Endothelial cell (in vitro differentiated cells): ENCODE data around the gene ZNF451. TPM values are rescaled to one million over a fixed set of nuclear protein-coding genes. Genes with fewer than 3 reads are reported as not detected.
A peak's percentile ranks its signal among the peaks of the same experiment; 100 is the strongest.

ENCODE experiments used
- DNase-seq: peaks from one replicate; pipeline ENCODE4 v3.0.0; 2021; ENCODE audit warnings: low spot score
- H3K27ac Mint-ChIP-seq: one replicate; pipeline ENCODE4 v1.8.0; 2021; ENCODE audit warnings: mixed read lengths, inconsistent platforms; ENCODE audit not compliant: unreplicated experiment
- H3K27me3 Mint-ChIP-seq: one replicate; pipeline ENCODE4 v1.8.0; 2021; ENCODE audit warnings: mild to moderate bottlenecking, moderate library complexity, mixed read lengths, inconsistent platforms; ENCODE audit not compliant: unreplicated experiment
- H3K36me3 Mint-ChIP-seq: one replicate; pipeline ENCODE4 v1.8.0; 2021; ENCODE audit warnings: mild to moderate bottlenecking, low read depth, mixed read lengths, inconsistent platforms; ENCODE audit not compliant: unreplicated experiment
- H3K4me1 Mint-ChIP-seq: one replicate; pipeline ENCODE4 v1.8.0; 2021; ENCODE audit warnings: mild to moderate bottlenecking, mixed read lengths, inconsistent platforms; ENCODE audit not compliant: unreplicated experiment
- H3K4me3 Mint-ChIP-seq: one replicate; pipeline ENCODE4 v1.8.0; 2021; ENCODE audit warnings: mild to moderate bottlenecking, mixed read lengths, inconsistent platforms; ENCODE audit not compliant: unreplicated experiment
- H3K9me3 Mint-ChIP-seq: one replicate; pipeline ENCODE4 v1.8.0; 2021; ENCODE audit warnings: mixed read lengths, inconsistent platforms; ENCODE audit not compliant: unreplicated experiment
- total RNA-seq: library from RNA; stranded (reverse); fragmentation: NEBNext Ultra II Directional; extraction: Animal tissue kit (Norgen Biotek cat#: 25700); gene quantifications from one replicate; pipeline ENCODE4 v1.2.1, GENCODE V29; 2021; ENCODE audit not compliant: unreplicated experiment
- TF ChIP-seq, protein P1 (sequence below): fragments of 200-600 bp; sonication (generic); IDR thresholded peaks from one replicate; pipeline ENCODE4 v1.5.0; 2021; ENCODE audit warnings: antibody characterized with exemption; ENCODE audit not compliant: unreplicated experiment

ZNF451 gene
- total RNA-seq, 1 donor from 2014 or later, result 129 TPM

GRCh38 chr6:57048577-57048976 is 41.4 kb upstream of the ZNF451 start:
- Mint-ChIP-seq H3K27me3 (peaks cover 5% of the 10 kb centered on the region), H3K36me3 (peaks cover 29% of the 10 kb centered on the region)
- TF ChIP-seq, protein P1, sequence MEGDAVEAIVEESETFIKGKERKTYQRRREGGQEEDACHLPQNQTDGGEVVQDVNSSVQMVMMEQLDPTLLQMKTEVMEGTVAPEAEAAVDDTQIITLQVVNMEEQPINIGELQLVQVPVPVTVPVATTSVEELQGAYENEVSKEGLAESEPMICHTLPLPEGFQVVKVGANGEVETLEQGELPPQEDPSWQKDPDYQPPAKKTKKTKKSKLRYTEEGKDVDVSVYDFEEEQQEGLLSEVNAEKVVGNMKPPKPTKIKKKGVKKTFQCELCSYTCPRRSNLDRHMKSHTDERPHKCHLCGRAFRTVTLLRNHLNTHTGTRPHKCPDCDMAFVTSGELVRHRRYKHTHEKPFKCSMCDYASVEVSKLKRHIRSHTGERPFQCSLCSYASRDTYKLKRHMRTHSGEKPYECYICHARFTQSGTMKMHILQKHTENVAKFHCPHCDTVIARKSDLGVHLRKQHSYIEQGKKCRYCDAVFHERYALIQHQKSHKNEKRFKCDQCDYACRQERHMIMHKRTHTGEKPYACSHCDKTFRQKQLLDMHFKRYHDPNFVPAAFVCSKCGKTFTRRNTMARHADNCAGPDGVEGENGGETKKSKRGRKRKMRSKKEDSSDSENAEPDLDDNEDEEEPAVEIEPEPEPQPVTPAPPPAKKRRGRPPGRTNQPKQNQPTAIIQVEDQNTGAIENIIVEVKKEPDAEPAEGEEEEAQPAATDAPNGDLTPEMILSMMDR, result no peak

GRCh38 chr6:57063847-57064246 is 26.1 kb upstream of the ZNF451 start:
- Mint-ChIP-seq H3K9me3 (no peaks in the 10 kb centered on the region), H3K4me1 (peaks cover 6% of the 10 kb centered on the region), H3K27ac (no peak overlapping the region), H3K4me3 (no peak overlapping the region), H3K36me3 (peaks cover 17% of the 10 kb centered on the region), H3K27me3 (peaks cover 1% of the 10 kb centered on the region)
- TF ChIP-seq, protein P1, result no peak
- DNase-seq, result no peak

More at GRCh38 chr6:57048577-57048976, 41.4 kb upstream of the ZNF451 start:
- Mint-ChIP-seq H3K27ac (peak overlapping the region; percentile 86), H3K9me3 (no peaks in the 10 kb centered on the region), H3K4me1 (peaks cover 29% of the 10 kb centered on the region), H3K4me3 (peak overlapping the region; percentile 88)
- no peak for DNase-seq

GRCh38 chr6:57064809-57065208 is 25.2 kb upstream of the ZNF451 start:
- no peak overlapping the region for H3K27ac Mint-ChIP-seq
- H3K4me3 Mint-ChIP-seq, result no peak overlapping the region
- H3K27me3 Mint-ChIP-seq, result peaks cover 1% of the 10 kb centered on the region
- peaks cover 6% of the 10 kb centered on the region for H3K4me1 Mint-ChIP-seq
- no peaks in the 10 kb centered on the region for H3K9me3 Mint-ChIP-seq
- H3K36me3 Mint-ChIP-seq, result peaks cover 17% of the 10 kb centered on the region
- TF ChIP-seq, protein P1, result no peak
- no peak for DNase-seq

DNA sequence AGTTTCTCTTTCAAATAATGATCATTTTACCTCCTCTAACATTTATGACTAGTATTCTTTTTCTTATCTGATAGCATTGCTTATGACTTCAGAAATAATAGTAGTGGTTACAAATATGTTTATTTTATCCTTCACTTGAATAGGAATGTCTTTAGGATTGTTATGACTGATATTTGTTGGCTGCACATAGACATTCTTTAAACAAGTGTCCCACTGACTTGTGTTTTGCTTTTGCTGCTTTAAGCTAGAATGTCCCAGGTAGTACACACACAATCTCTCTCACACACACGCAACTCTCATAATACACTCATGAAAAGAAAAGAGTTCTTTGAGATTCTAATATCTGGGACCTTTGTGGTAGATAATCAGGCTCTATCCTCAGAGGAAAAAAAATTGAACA is 21.9 kb upstream of the ZNF451 start:
- peaks cover 4% of the 10 kb centered on the region for H3K36me3 Mint-ChIP-seq
- H3K27ac Mint-ChIP-seq, result no peak overlapping the region
- no peak overlapping the region for H3K4me3 Mint-ChIP-seq
- TF ChIP-seq, protein P1, result no peak
- peaks cover 6% of the 10 kb centered on the region for H3K4me1 Mint-ChIP-seq
- H3K9me3 Mint-ChIP-seq, result no peaks in the 10 kb centered on the region
- DNase-seq, result no peak
- H3K27me3 Mint-ChIP-seq, result peaks cover 1% of the 10 kb centered on the region

DNA sequence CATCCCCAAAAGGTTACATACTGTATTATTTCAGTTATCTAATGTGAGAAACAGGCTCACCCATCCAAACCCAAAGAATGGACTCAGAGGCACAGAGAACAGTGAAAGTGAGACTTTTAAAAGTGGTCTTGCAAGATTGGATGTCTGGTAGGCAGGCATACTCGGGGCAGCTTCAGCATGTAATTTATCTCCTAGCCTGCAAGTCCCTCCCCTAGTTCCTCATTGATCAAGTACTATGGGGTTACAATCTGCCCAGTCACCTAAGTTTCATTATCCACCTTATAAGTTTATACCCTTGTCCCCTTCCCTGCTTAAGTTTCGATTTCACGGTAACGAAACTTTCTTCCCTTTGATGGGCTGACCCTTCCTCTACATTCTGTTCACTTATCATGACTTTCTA is 20.8 kb upstream of the ZNF451 start:
- TF ChIP-seq, protein P1, result no peak
- H3K4me1 Mint-ChIP-seq, result peaks cover 6% of the 10 kb centered on the region
- H3K27me3 Mint-ChIP-seq, result peaks cover 1% of the 10 kb centered on the region
- H3K4me3 Mint-ChIP-seq, result no peak overlapping the region
- H3K9me3 Mint-ChIP-seq, result no peaks in the 10 kb centered on the region
- H3K36me3 Mint-ChIP-seq, result peaks cover 7% of the 10 kb centered on the region
- DNase-seq, result no peak
- peak overlapping the region; percentile 11 for H3K27ac Mint-ChIP-seq
